Loucy (cell line): ENCODE data around the gene FRMD4A.

Source experiments
- CTCF ChIP-seq: fragments of 200-600 bp; sonication (generic); conservative IDR thresholded peaks from 2 replicates; pipeline ENCODE4 v1.5.1; 2014; ENCODE audit warnings: mild to moderate bottlenecking, antibody characterized with exemption, low read length
- EZH2phosphoT487 ChIP-seq: fragments of 200-600 bp; IDR thresholded peaks from 2 replicates; pipeline ENCODE4 v1.6.1; 2018; ENCODE audit warnings: antibody characterized with exemption, mild to moderate bottlenecking, moderate library complexity, borderline replicate concordance

GRCh38 chr10:13731799-13732198, 598.9 kb downstream of the FRMD4A start:
- TF ChIP-seq CTCF = no peak
- no peak for TF ChIP-seq EZH2phosphoT487
